GM23248 (cell line): Measurements from ENCODE around the gene PRDX6.

Experiments used
- EZH2 ChIP-seq: fragments of 200-600 bp; sonication (generic); IDR thresholded peaks from 2 replicates; pipeline ENCODE4 v1.6.1; 2018; ENCODE audit warnings: antibody characterized with exemption, mild to moderate bottlenecking; ENCODE audit not compliant: insufficient read depth, poor library complexity, severe bottlenecking
- EZH2phosphoT487 ChIP-seq: fragments of 200-600 bp; sonication (generic); IDR thresholded peaks from 2 replicates; pipeline ENCODE4 v1.6.1; 2018; ENCODE audit warnings: antibody characterized with exemption, moderate library complexity, mild to moderate bottlenecking, low read depth; ENCODE audit not compliant: insufficient read depth

- TF ChIP-seq EZH2, result no peak
- no peak for TF ChIP-seq EZH2phosphoT487
Observed at GRCh38 chr1:173525926-173526325, 48.8 kb downstream of the PRDX6 start.
